Transverse colon (tissue), 4 donors: ENCODE results near the gene PKNOX1. TPM values are rescaled to one million over a fixed set of nuclear protein-coding genes. Genes with fewer than 3 reads are reported as not detected.
"Not testable (repeated sequence)": the region's sequence is repeated elsewhere in the genome, so short reads cannot be mapped to it uniquely, and the experiment has no call there.

Experiments used
- DNase-seq: peaks from one replicate; pipeline ENCODE4 v3.0.0-alpha.2; 2019
- H3K27ac ChIP-seq, 4 donors: fragments of 200-600 bp; sonication (generic); 2 replicates each; pipeline ENCODE4 v1.5.1; 2016 to 2018; ENCODE audit warnings: inconsistent platforms in 4 of 4
- H3K27me3 ChIP-seq: fragments of 200-600 bp; sonication (generic); 2 replicates; pipeline ENCODE4 v1.5.1; 2017; ENCODE audit warnings: inconsistent platforms
- H3K36me3 ChIP-seq, 4 donors: fragments of 200-600 bp; sonication (generic); 2 replicates each; pipeline ENCODE4 v1.5.1; 2017 to 2019; ENCODE audit warnings: inconsistent platforms in 4 of 4
- H3K4me1 ChIP-seq, 4 donors: fragments of 200-600 bp; sonication (generic); 2 replicates each; pipeline ENCODE4 v1.5.1; 2017 to 2020; ENCODE audit warnings: inconsistent platforms in 4 of 4
- H3K4me3 ChIP-seq, 4 donors: fragments of 200-600 bp; sonication (generic); 1 replicate in 1 of 4; 2 replicates in 3 of 4; pipeline versions ENCODE4 v1.5.1 to v1.6.1; 2017 to 2019; ENCODE audit warnings: inconsistent platforms in 4 of 4
- H3K9me3 ChIP-seq, 2 donors: fragments of 200-600 bp; sonication (generic); 2 replicates each; pipeline ENCODE4 v1.5.1; 2017 to 2019; ENCODE audit warnings: inconsistent platforms in 2 of 2
- WGBS, 2 donors: methylation state at CpG; one replicate each; pipeline ENCODE4 v1.1.5; 2018; ENCODE audit warnings: low coverage in 1 of 2; 5-methylcytosine and 5-hydroxymethylcytosine counted together
- in situ Hi-C, 4 donors: fragments of 200-750 bp; cut with MboI; loops; one replicate each; pipeline versions ENCODE4 v1.15.0 to v1.15.1; 2017; ENCODE audit warnings: low sequenced_read_pairs in 3 of 4, low pct_ligation_motif_present in 1 of 4, low pct_unique_long_range_greater_than_20kb in 1 of 4
- intact Hi-C: fragments of 100-400 bp; cut with DNase I; formaldehyde crosslinking; loops from one replicate; pipeline ENCODE4 v1.15.1; 2023; ENCODE audit warnings: low total_unique reads
- total RNA-seq, 4 donors: library from RNA; depleted of rRNA; stranded (reverse); fragments of >200 nt; gene quantifications; one replicate each; pipeline ENCODE4 v1.1.0, GENCODE V29; 2016

Gene PKNOX1
- total RNA-seq, 4 donors from 2014 or later: 9.4 to 140 (median 25.1) TPM

DNA sequence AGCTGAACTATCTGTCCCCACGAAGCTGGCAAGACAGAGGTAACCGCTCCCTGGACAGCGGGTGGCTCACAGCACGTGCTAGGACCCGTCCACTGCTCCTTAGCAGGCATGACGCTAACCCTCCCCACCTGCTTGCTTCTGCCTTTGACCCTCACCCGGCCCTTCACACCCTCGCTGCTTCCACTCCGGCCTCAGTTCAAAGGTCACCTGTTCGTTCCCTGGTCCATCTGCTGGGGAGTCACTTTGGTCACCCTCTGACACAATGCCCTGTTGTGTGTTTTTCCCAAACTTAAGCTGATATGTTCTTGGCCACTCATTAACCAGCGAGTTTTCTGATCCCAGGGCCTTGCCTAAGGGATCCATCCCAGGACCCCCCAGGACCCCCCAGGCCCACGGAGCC lies 93.7 kb downstream of the PKNOX1 start:
- H3K27me3 ChIP-seq, in situ Hi-C loops, H3K27ac ChIP-seq, H3K4me1 ChIP-seq, H3K4me3 ChIP-seq, H3K36me3 ChIP-seq, H3K9me3 ChIP-seq, DNase-seq, intact Hi-C loops: not testable (repeated sequence)
- WGBS, 2 donors: 56% methylated on average over 4 of the region's 12 CpGs; no CpG with 5 or more reads in 1 of the 2 donors

- intact Hi-C loops, H3K4me3 ChIP-seq, H3K36me3 ChIP-seq, H3K27me3 ChIP-seq, H3K27ac ChIP-seq, DNase-seq, in situ Hi-C loops, H3K4me1 ChIP-seq, H3K9me3 ChIP-seq: not testable (repeated sequence)
- no CpG with 5 or more reads among the region's 10 CpGs for WGBS, 2 donors
Observed at GRCh38 chr21:43069682-43070081, 95.3 kb downstream of the PKNOX1 start.

GRCh38 chr21:43072742-43073141 lies 98.4 kb downstream of the PKNOX1 start:
- in situ Hi-C loops, H3K4me1 ChIP-seq: not testable (repeated sequence)

DNA sequence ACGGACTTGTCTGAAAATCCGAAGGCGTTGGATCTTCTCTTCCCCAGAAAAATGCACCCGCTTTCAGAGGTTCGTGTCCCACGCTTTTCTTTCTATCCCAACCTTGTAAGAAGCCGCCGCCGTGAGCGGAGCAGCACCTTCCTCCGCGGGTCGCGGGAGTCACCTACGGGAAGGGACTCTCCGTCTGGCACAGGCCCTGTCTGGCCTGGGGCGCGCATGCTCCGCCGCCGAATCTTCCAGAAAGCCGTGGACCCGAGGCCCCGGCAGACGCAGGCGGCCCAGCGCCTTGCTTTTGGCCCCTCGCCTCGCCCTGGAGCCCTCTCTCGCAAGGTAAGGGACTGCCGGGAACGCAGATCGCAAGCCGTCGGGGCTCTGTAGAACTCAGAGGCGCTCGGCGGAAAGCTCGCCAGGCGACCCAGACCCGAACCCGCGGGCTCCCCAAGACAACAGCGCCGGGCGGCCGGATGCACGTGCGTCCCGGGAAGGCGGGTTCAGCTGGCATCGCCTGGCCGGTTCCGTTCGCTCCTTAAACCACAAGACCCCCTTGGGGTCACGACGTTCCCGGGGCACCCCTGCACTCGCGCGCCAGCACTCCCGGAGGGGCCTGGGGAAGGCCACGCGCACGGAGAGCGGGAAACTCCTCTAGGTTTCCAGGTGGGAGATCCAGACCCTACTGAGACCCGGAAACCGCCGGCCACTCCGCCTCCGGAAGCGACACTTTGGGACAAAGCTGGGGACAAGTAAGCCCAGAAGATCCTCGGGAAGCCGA lies 100.2 kb downstream of the PKNOX1 start:
- H3K36me3 ChIP-seq, H3K4me3 ChIP-seq, H3K27ac ChIP-seq, H3K4me1 ChIP-seq, DNase-seq, intact Hi-C loops, H3K9me3 ChIP-seq, H3K27me3 ChIP-seq, in situ Hi-C loops: not testable (repeated sequence)
- no CpG with 5 or more reads among the region's 74 CpGs for WGBS, 2 donors

More at GRCh38 chr21:43072742-43073141, 98.4 kb downstream of the PKNOX1 start:
- H3K36me3 ChIP-seq, H3K27me3 ChIP-seq, H3K27ac ChIP-seq, H3K4me3 ChIP-seq, H3K9me3 ChIP-seq, intact Hi-C loops, DNase-seq: not testable (repeated sequence)
- no CpG with 5 or more reads among the region's 11 CpGs for WGBS, 2 donors

DNA sequence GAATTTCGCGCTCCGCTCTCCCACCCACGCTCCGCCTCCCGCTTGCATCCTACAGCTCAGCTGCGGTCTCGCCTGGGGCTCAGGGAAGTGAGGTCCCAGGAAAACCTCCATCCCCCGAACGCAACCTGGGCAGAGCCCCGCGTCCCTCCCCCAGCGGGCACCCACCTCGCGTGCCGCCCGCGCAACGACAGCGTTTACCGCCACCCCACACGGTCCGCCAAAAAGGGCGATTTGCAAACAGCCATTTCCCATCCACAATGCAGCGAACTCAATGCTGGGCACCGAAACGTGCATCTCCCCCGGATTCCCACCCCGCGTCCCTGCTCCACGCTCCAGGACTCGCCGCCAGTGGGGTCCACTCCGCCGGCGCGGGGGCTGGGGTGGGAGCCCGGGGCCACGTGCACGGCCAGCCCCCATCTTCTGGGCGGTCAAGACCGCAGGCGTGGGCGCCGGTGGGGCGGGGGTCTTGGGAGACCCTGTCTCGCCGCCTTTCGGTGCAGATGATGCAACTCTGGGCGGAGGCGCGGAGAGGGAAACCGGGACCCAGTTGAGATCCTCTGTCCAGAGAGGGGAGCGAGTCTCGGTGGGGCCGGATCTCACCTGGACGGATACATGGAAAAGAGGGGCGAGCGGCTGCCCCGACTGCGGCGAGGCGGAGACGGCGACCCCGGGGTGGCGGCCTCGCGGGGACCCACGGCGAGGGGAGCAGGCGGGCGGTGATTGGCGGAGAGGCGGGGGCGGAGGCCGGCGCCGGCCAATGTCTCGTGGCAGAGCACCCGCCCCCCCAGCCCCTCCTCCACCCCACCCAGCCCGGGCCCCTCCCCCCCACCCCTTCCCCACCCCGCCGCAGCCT lies 101.0 kb downstream of the PKNOX1 start, which contains the start of gene CBS:
Gene CBS, minus strand, starts transcription at position 666 of the 853 bp plus-strand sequence. CDS start 3,642 bp downstream, outside the sequence.
- H3K36me3 ChIP-seq, DNase-seq, intact Hi-C loops, H3K4me1 ChIP-seq, H3K27ac ChIP-seq, H3K4me3 ChIP-seq, in situ Hi-C loops, H3K9me3 ChIP-seq, H3K27me3 ChIP-seq: not testable (repeated sequence)
- WGBS, 2 donors: no CpG with 5 or more reads among the region's 84 CpGs

DNA sequence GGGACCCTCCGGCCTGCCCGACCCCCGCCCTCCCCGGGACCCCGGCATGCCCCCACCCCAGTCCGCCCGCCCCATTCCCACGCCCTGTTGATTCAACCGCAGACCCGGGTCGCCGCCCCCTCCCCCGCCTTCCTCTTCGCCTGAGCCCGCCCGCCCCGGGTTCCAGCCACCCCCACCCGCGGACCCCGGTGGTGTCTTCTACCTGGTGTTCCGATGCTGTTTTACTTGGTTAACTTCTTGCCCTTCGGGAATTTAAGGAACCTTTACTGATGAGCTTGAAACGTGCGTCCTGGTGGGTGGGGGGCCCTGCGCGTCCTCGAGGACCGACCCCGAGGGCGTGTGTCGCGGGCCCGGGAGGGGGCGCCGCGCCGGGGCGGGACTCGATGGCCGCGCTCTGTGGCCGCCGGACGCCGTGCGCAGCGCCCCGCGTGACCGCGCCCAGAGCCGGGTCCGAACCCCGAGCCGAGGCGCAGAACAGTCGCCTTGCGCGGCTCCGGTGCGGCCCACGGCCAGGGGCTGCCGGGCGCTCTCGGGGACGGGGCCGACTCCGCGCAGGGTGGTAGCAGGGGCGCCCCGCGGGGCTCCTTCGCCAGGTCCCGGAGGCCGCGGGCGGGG lies 101.8 kb downstream of the PKNOX1 start:
- no CpG with 5 or more reads among the region's 77 CpGs for WGBS, 2 donors
- H3K4me3 ChIP-seq, H3K27ac ChIP-seq, DNase-seq, intact Hi-C loops, H3K27me3 ChIP-seq, in situ Hi-C loops, H3K36me3 ChIP-seq, H3K4me1 ChIP-seq, H3K9me3 ChIP-seq: not testable (repeated sequence)

GRCh38 chr21:43076643-43077042 lies 102.3 kb downstream of the PKNOX1 start:
- in situ Hi-C loops, H3K36me3 ChIP-seq, H3K27me3 ChIP-seq, H3K4me3 ChIP-seq, H3K27ac ChIP-seq, DNase-seq, H3K4me1 ChIP-seq, intact Hi-C loops, H3K9me3 ChIP-seq: not testable (repeated sequence)
- WGBS, 2 donors: no CpG with 5 or more reads among the region's 28 CpGs

GRCh38 chr21:43082587-43083300 lies 108.4 kb downstream of the PKNOX1 start:
- H3K4me1 ChIP-seq, in situ Hi-C loops, H3K36me3 ChIP-seq, H3K27ac ChIP-seq, H3K9me3 ChIP-seq, intact Hi-C loops, H3K27me3 ChIP-seq, H3K4me3 ChIP-seq, DNase-seq: not testable (repeated sequence)
- no CpG with 5 or more reads among the region's 24 CpGs for WGBS, 2 donors
